Mesendoderm (in vitro differentiated cells): ENCODE measurements around the gene MYL7. TPM values are rescaled to one million over a fixed set of nuclear protein-coding genes. Genes with fewer than 3 reads are reported as not detected.
A peak's percentile ranks its signal among the peaks of the same experiment; 100 is the strongest.

ENCODE experiments used
- DNase-seq: peaks from one replicate; pipeline ENCODE4 v3.0.0; 2013
- H2AK5ac ChIP-seq: 2 replicates; pipeline ENCODE4 v1.6.1; 2013; ENCODE audit warnings: low read length, inconsistent platforms
- H2BK120ac ChIP-seq: 2 replicates; pipeline ENCODE4 v1.6.1; 2013; ENCODE audit warnings: low read depth, mild to moderate bottlenecking, low read length, moderate library complexity, mixed read lengths
- H2BK15ac ChIP-seq: replicated peaks from 2 replicates; pipeline ENCODE4 v1.6.1; 2013; ENCODE audit warnings: low read depth, mild to moderate bottlenecking, moderate library complexity
- H2BK5ac ChIP-seq: 2 replicates; pipeline ENCODE4 v1.6.1; 2013; ENCODE audit warnings: low read length, inconsistent platforms
- H3K18ac ChIP-seq: 2 replicates; pipeline ENCODE4 v1.6.1; 2013; ENCODE audit warnings: mild to moderate bottlenecking, low read length, mixed read lengths
- H3K23ac ChIP-seq: one replicate; pipeline ENCODE4 v1.6.1; 2013; ENCODE audit warnings: low read length
- H3K27ac ChIP-seq: 2 replicates; pipeline ENCODE4 v1.5.1; 2013; ENCODE audit warnings: low read depth, mild to moderate bottlenecking, inconsistent platforms, low read length, moderate library complexity
- H3K27me3 ChIP-seq: 2 replicates; pipeline ENCODE4 v1.6.1; 2013; ENCODE audit warnings: low read length, control low read depth, mild to moderate bottlenecking, inconsistent platforms; ENCODE audit not compliant: insufficient read depth, poor library complexity
- H3K36me3 ChIP-seq: 2 replicates; pipeline ENCODE4 v1.6.1; 2013; ENCODE audit warnings: low read length, inconsistent platforms; ENCODE audit not compliant: control insufficient read depth, insufficient read depth
- H3K4ac ChIP-seq: one replicate; pipeline ENCODE4 v1.6.1; 2013; ENCODE audit warnings: low read depth, mild to moderate bottlenecking, low read length, moderate library complexity
- H3K4me1 ChIP-seq: 2 replicates; pipeline ENCODE4 v1.6.1; 2013; ENCODE audit warnings: low read depth, low read length, inconsistent platforms; ENCODE audit not compliant: control insufficient read depth
- H3K4me2 ChIP-seq: 2 replicates; pipeline ENCODE4 v1.6.1; 2013; ENCODE audit warnings: low read length
- H3K4me3 ChIP-seq: 2 replicates; pipeline ENCODE4 v1.5.1; 2013; ENCODE audit warnings: mild to moderate bottlenecking, low read length
- H3K56ac ChIP-seq: one replicate; pipeline ENCODE4 v1.6.1; 2013; ENCODE audit warnings: low read length
- H3K79me1 ChIP-seq: 2 replicates; pipeline ENCODE4 v1.6.1; 2013; ENCODE audit warnings: low read length, inconsistent platforms
- H3K79me2 ChIP-seq: 2 replicates; pipeline ENCODE4 v1.6.1; 2013; ENCODE audit warnings: mild to moderate bottlenecking, low read length; ENCODE audit not compliant: control insufficient read depth, insufficient read depth
- H3K9ac ChIP-seq: 2 replicates; pipeline ENCODE4 v1.6.1; 2013; ENCODE audit warnings: low read length, inconsistent platforms
- H4K5ac ChIP-seq: one replicate; pipeline ENCODE4 v1.6.1; 2013; ENCODE audit warnings: low read length
- H4K8ac ChIP-seq: one replicate; pipeline ENCODE4 v1.6.1; 2013; ENCODE audit warnings: low read depth, mild to moderate bottlenecking, control low read depth, low read length, moderate library complexity
- WGBS: extraction: QIAGEN DNeasy Blood & Tissue Kit; methylation state at CpG from one replicate; pipeline ENCODE4 v1.1.7; 2013; ENCODE audit warnings: low lambda C conversion rate, missing lambda C conversion rate; ENCODE audit not compliant: insufficient coverage; ENCODE audit errors: extremely low coverage; 5-methylcytosine and 5-hydroxymethylcytosine counted together
- polyA plus RNA-seq, 2 experiments: library from polyadenylated mRNA; stranded (reverse); fragments of 200-250 nt; gene quantifications; one replicate each; pipeline ENCODE4 v1.2.3, GENCODE V29; 2013

Gene MYL7
- polyA plus RNA-seq (2013, experiment 1 of 2) = 75.9 TPM
- 75.4 TPM for polyA plus RNA-seq (2013, experiment 2 of 2)

GRCh38 chr7:44141221-44141850 is at the start of gene MYL7:
Gene MYL7 (minus strand): TSS chr7:44141332. CDS start chr7:44141305, 27 bp downstream.
- H2BK15ac ChIP-seq = no peak within 1 kb of the TSS
- peak within 1 kb of the TSS; percentile 53 for H2BK5ac ChIP-seq
- H3K79me2 ChIP-seq = no peaks in the 10 kb centered on the region
- H3K79me1 ChIP-seq = no peaks in the 10 kb centered on the region
- H3K4ac ChIP-seq = peak within 1 kb of the TSS; percentile 8
- H3K23ac ChIP-seq = peak within 1 kb of the TSS; percentile 3
- no peaks in the 10 kb centered on the region for H3K36me3 ChIP-seq
- H2BK120ac ChIP-seq = no peak within 1 kb of the TSS
- WGBS = no CpG with 5 or more reads among the region's 6 CpGs
- no peak within 1 kb of the TSS for H3K4me2 ChIP-seq
- peak within 1 kb of the TSS; percentile 25 for H2AK5ac ChIP-seq
- peak within 1 kb of the TSS; percentile 38 for H3K9ac ChIP-seq
- H3K56ac ChIP-seq = peak within 1 kb of the TSS; percentile 68
- no peak within 1 kb of the TSS for H3K27ac ChIP-seq
- H3K4me1 ChIP-seq = peaks cover 7% of the 10 kb centered on the region
- no peak within 1 kb of the TSS for H4K8ac ChIP-seq
- H3K4me3 ChIP-seq = no peak within 1 kb of the TSS
- H3K27me3 ChIP-seq = no peaks in the 10 kb centered on the region
- H4K5ac ChIP-seq = no peak within 1 kb of the TSS
- H3K18ac ChIP-seq = peak within 1 kb of the TSS; percentile 7
- peak; percentile 97 for DNase-seq

- no peak overlapping the region for H3K4me2 ChIP-seq
- no peak overlapping the region for H4K8ac ChIP-seq
- no peaks in the 10 kb centered on the region for H3K79me1 ChIP-seq
- H3K27me3 ChIP-seq = no peaks in the 10 kb centered on the region
- H2BK120ac ChIP-seq = no peak overlapping the region
- no peak overlapping the region for H4K5ac ChIP-seq
- no CpG with 5 or more reads among the region's 14 CpGs for WGBS
- no peak overlapping the region for H2BK15ac ChIP-seq
- H3K23ac ChIP-seq = no peak overlapping the region
- H3K79me2 ChIP-seq = no peaks in the 10 kb centered on the region
- no peak overlapping the region for H3K18ac ChIP-seq
- H2BK5ac ChIP-seq = no peak overlapping the region
- no peak overlapping the region for H2AK5ac ChIP-seq
- no peak overlapping the region for H3K9ac ChIP-seq
- no peak overlapping the region for H3K4me3 ChIP-seq
- DNase-seq = no peak
- H3K27ac ChIP-seq = no peak overlapping the region
- H3K56ac ChIP-seq = no peak overlapping the region
- no peaks in the 10 kb centered on the region for H3K4me1 ChIP-seq
- no peak overlapping the region for H3K4ac ChIP-seq
- no peaks in the 10 kb centered on the region for H3K36me3 ChIP-seq
Measured at GRCh38 chr7:44189993-44190872, 49.1 kb upstream of the MYL7 start.

- Histone ChIP-seq H3K4me2 (no peak within 1 kb of the TSS), H3K23ac (no peak within 1 kb of the TSS), H2BK5ac (no peak within 1 kb of the TSS), H3K27me3 (no peaks in the 10 kb centered on the region), H3K9ac (no peak within 1 kb of the TSS), H4K8ac (no peak within 1 kb of the TSS), H3K4me3 (no peak within 1 kb of the TSS), H3K36me3 (no peaks in the 10 kb centered on the region), H3K4ac (no peak within 1 kb of the TSS), H2BK120ac (no peak within 1 kb of the TSS), H4K5ac (no peak within 1 kb of the TSS), H3K27ac (no peak within 1 kb of the TSS), H2AK5ac (no peak within 1 kb of the TSS), H3K79me2 (no peaks in the 10 kb centered on the region), H3K79me1 (no peaks in the 10 kb centered on the region), H3K4me1 (no peaks in the 10 kb centered on the region), H3K56ac (no peak within 1 kb of the TSS), H2BK15ac (no peak within 1 kb of the TSS), H3K18ac (no peak within 1 kb of the TSS)
- DNase-seq = peak; percentile 50
- WGBS = no CpG with 5 or more reads among the region's 11 CpGs
Measured at GRCh38 chr7:44189286-44189992, 48.3 kb upstream of the MYL7 start, which contains the start of gene GCK. Gene GCK (minus strand): TSS chr7:44189439. CDS start chr7:44188953, 486 bp downstream.

- H4K8ac ChIP-seq = no peak overlapping the region
- H3K4me2 ChIP-seq = no peak overlapping the region
- H2AK5ac ChIP-seq = no peak overlapping the region
- no peak overlapping the region for H2BK5ac ChIP-seq
- no peak overlapping the region for H3K4me3 ChIP-seq
- H3K79me1 ChIP-seq = no peaks in the 10 kb centered on the region
- H3K27me3 ChIP-seq = no peaks in the 10 kb centered on the region
- no peak overlapping the region for H3K56ac ChIP-seq
- WGBS = no CpG with 5 or more reads among the region's 16 CpGs
- no peak overlapping the region for H3K27ac ChIP-seq
- H3K36me3 ChIP-seq = no peaks in the 10 kb centered on the region
- H3K79me2 ChIP-seq = no peaks in the 10 kb centered on the region
- H3K4me1 ChIP-seq = no peaks in the 10 kb centered on the region
- H2BK120ac ChIP-seq = no peak overlapping the region
- no peak overlapping the region for H2BK15ac ChIP-seq
- H3K9ac ChIP-seq = no peak overlapping the region
- no peak overlapping the region for H3K23ac ChIP-seq
- no peak overlapping the region for H3K18ac ChIP-seq
- H4K5ac ChIP-seq = no peak overlapping the region
- H3K4ac ChIP-seq = no peak overlapping the region
- no peak for DNase-seq
Measured at GRCh38 chr7:44188480-44189225, 47.5 kb upstream of the MYL7 start.

GRCh38 chr7:44187636-44188416 is 46.7 kb upstream of the MYL7 start:
- no peak overlapping the region for H3K4me2 ChIP-seq
- H4K5ac ChIP-seq = no peak overlapping the region
- no peaks in the 10 kb centered on the region for H3K79me1 ChIP-seq
- no peak overlapping the region for H2BK15ac ChIP-seq
- no peak for DNase-seq
- H3K4me3 ChIP-seq = no peak overlapping the region
- no peak overlapping the region for H3K9ac ChIP-seq
- H2AK5ac ChIP-seq = no peak overlapping the region
- no peak overlapping the region for H4K8ac ChIP-seq
- no peaks in the 10 kb centered on the region for H3K36me3 ChIP-seq
- no peak overlapping the region for H3K27ac ChIP-seq
- no peaks in the 10 kb centered on the region for H3K79me2 ChIP-seq
- no peaks in the 10 kb centered on the region for H3K4me1 ChIP-seq
- no peak overlapping the region for H2BK120ac ChIP-seq
- no peak overlapping the region for H2BK5ac ChIP-seq
- no peak overlapping the region for H3K23ac ChIP-seq
- no peak overlapping the region for H3K4ac ChIP-seq
- H3K56ac ChIP-seq = no peak overlapping the region
- no peaks in the 10 kb centered on the region for H3K27me3 ChIP-seq
- no peak overlapping the region for H3K18ac ChIP-seq
- WGBS = no CpG with 5 or more reads among the region's 9 CpGs
